ENCODE data around the gene MC4R. TPM values are rescaled to one million over a fixed set of nuclear protein-coding genes. Genes with fewer than 3 reads are reported as not detected.

MC4R gene
- polyA plus RNA-seq, 3 donors, result 0.09 to 0.33 (median 0.22) TPM

DNA sequence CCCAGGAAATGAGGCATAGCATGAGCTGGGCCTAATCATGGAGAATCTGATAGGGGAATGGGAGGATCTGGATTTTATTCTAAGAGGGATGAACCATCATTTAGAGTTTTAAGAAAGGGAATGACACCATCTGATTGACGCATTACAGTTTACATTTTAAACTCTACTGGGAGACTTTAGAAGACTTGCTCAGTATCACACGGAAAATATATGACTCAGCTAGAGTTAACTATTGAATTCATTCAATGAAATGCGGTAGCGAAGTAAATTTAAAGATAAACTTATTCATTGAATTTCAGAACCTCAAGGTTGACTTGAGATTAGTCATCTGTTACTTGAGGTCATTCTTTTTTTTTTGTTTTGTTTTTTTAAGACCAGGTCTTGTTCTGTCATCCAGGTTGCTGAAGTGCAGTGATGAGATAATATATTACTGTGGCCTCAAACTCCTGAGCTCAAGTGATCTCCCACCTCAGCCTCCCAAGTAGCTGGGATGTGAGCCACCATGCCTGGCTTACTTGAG lies 25.0 kb downstream of the MC4R start:
- no peak for DNase-seq (ENCODE audit: extremely low read depth in 1 of 11, low read depth in 9 of 11, low spot score in 4 of 11)

DNA sequence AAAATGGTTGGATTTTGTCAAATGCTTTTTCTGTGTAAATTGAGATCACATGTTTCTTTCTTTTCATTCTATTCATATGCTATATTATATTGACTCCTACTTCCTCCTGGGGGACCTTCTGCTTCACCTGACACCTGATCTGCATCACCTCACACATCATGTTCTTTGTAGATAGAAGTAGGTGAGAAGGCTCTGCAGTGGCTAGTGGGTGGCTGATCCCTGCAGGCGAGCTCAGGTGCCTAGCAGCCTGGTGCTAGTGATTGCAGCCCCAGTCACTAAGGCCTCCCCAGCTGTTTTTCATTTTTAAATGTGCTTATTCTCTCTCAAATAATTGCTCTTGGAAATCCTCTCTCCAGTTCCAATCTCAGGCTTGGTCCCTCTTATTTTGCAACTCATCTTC lies 33.6 kb downstream of the MC4R start:
- no peak for DNase-seq (ENCODE audit: extremely low read depth in 1 of 11, low read depth in 9 of 11, low spot score in 4 of 11)

DNA sequence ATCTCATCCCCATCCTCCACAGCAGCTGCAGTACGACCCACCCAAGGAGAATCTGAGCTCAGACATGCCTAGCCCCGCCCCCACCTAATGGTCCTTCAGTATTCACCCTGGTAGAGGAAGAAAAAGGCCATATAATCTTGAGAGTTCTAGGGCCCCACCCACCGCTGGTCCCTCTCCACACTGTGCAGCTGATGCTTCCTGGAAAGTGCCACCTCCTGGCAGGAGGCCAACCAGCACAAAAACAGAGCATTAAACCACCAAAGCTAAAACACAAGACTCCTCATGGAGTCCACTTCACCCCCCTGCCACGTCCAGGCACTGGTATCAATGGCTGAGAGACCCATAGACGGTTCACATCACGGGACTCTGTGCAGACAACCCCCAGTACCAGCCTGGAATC lies 40.7 kb downstream of the MC4R start:
- DNase-seq (ENCODE audit: extremely low read depth in 1 of 11, low read depth in 9 of 11, low spot score in 4 of 11), result no peak

DNA sequence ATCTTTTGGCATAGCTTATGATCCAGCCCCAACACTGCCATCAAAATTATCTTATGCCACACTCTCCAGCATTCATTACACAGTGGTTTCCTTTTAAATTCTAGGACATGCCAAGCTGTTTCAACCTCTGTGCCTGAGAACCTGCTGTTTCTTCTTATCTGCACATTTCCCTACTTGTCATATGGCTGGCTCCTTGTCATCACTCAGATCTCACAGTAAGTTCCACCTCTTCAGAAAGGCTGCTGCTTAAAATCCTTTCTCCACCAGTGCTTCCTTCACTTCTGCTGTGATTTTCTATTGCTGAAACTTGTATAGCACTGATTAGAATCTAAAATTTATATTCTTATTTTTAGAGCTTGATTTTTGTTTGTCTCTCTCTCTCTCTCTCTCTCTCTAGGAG lies 43.4 kb downstream of the MC4R start:
- DNase-seq (ENCODE audit: extremely low read depth in 1 of 11, low read depth in 9 of 11, low spot score in 4 of 11), result no peak

DNA sequence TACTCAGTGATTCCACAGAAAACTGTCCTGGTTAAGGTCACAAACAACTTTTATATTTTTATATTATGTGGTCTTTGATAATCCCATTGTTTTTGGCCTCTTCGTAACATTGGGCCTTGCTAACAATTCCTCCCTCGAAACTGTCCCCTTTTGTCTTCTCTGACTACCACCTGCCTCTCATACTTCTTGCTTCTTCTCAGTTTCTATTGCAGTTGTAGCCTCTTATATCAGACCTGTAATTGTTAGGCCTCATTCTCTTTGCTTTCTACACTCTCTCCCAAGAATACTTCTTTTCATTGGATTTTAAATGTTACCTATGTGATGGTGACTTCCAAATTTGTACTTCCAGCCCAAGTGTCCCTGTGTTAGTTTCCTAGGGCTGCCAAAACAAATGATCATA lies 44.7 kb downstream of the MC4R start:
- DNase-seq (ENCODE audit: extremely low read depth in 1 of 11, low read depth in 9 of 11, low spot score in 4 of 11), result no peak

DNA sequence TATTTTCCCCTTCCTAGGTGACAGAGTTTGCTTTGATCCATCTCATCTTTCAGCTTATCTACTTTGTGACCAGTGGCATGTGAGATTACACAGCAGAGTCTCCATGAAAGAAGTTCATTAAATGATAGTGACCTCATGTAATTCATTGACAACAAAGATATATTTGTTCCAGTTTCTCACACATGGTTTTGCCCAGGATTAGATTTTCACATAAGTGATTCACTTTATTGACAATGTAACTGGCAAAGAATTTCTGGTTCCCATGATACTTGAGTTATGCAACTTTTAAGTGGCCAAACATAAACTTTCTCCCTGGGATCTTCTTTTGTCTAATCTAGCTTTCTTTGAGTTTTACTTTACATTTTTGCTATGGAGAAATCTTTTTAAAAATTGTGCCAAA lies 50.0 kb downstream of the MC4R start:
- no peak for DNase-seq (ENCODE audit: extremely low read depth in 1 of 11, low read depth in 9 of 11, low spot score in 4 of 11)

Data from renal cortex interstitium (tissue), 11 donors.